CD4-positive, alpha-beta T cell treated with Interleukin-6 at 100 ng/mL for 8 hours (primary cell): ENCODE measurements around the gene SPR.
"Not testable (repeated sequence)": the region's sequence is repeated elsewhere in the genome, so short reads cannot be mapped to it uniquely, and the experiment has no call there.

Experiments used
- DNase-seq: peaks from one replicate; pipeline ENCODE4 v3.0.0-alpha.2; 2020; ENCODE audit warnings: mixed read lengths, low spot score

SPR gene

GRCh38 chr2:72889991-72890390, 2.8 kb downstream of the SPR start:
- DNase-seq, result no peak

GRCh38 chr2:72891091-72891818, 4.0 kb downstream of the SPR start:
- DNase-seq, result no peak

- DNase-seq, result peak; percentile 49
Measured at GRCh38 chr2:72892506-72893173, 5.4 kb downstream of the SPR start.

- no peak for DNase-seq
Measured at GRCh38 chr2:72893594-72894319, 6.5 kb downstream of the SPR start.

DNA sequence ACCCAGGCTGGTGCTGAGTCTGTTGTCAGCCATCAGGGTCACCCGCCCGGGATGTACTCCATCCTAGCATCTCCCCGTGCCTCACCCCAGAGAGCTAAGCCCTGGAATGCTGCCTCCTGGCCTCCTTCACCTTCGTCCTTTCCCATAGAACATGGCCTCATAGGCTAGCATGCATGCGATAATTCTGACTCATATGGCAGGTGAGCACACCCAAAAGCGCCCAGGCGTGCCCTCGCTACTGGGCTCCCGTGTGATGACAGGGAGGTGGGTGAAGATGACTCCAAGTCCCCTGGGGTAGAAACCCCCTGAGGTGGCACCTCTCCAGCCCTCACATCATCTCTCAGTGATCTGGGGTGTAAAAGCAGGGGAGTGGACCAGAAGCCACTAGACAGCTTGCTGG, 7.3 kb downstream of the SPR start:
- no peak for DNase-seq

GRCh38 chr2:72895154-72895553, 7.9 kb downstream of the SPR start:
- no peak for DNase-seq

GRCh38 chr2:72895759-72896281, 8.6 kb downstream of the SPR start:
- no peak for DNase-seq

GRCh38 chr2:72896446-72896845, 9.2 kb downstream of the SPR start:
- DNase-seq, result no peak

- DNase-seq, result no peak
Measured at GRCh38 chr2:72897785-72898584, 10.8 kb downstream of the SPR start.

DNA sequence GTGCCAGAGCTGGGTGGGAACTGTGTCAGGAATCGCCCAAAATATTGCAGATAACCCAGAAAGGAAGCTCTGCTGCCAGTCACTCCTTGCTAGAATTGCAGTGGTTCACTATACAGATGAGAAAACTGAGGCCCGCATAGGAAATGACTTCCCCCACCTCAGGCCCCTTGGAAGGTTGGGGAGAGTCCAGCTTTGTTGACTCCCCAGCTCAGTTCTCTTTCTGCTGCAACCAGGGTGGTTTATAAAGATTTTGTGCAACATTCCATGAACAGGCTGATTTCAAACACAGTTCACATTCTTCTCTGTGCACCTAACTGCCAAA, 11.3 kb downstream of the SPR start:
- DNase-seq, result no peak

DNA sequence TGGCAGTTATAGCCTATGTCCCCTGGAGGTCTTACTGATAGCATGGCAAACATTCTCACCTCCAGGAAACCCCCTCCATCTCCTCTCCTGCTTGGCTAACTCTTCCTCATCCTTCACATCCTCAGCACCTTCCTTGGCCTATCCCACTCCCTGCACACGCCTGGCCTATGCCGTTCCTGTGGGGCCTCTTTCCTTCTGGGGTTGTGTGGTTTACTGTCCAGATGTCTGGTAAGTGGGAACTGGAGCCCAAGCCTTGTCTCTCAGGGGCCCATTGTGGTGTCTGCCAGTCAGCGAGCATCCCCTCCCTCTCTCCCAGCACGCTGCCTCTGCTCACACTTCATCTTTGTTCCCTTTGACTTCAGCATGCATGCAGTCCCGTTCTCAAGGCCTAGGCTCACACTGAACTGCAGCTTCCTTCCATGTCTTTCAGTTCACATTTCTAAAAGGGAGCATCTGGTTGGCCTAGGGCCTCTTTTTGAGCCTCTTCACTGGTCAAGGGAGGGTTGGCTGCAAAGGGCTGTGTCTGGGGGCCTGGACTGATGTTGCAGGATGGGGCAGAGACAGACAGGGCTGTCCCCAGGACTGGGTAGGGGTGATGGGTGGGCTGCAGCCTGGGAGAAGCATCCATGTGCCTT, 13.1 kb downstream of the SPR start:
- no peak for DNase-seq

DNA sequence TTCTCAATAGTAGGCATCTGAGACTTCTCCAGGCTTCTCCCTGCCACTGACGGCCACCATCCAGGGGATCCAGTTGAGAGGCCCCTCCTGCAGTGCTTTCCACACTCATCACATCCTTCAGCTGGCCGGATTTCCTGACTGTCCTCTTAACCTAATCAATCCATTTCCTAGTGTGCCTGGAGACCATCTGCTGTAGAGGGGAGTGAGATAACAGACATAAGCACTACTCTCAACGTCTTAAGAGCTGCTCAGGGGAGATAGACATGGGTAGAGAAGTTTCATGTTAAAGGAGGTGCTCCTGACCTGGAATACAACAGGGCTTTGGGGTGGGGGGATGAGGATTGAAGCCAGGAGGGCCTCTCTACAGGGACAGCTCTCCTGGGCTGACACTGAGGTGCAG, 14.2 kb downstream of the SPR start:
- no peak for DNase-seq

- DNase-seq, result not testable (repeated sequence)
Measured at GRCh38 chr2:72907369-72907768, 20.2 kb downstream of the SPR start.

GRCh38 chr2:72908741-72909140, 21.5 kb downstream of the SPR start:
- no peak for DNase-seq

GRCh38 chr2:72911256-72911655, 24.0 kb downstream of the SPR start:
- no peak for DNase-seq

DNA sequence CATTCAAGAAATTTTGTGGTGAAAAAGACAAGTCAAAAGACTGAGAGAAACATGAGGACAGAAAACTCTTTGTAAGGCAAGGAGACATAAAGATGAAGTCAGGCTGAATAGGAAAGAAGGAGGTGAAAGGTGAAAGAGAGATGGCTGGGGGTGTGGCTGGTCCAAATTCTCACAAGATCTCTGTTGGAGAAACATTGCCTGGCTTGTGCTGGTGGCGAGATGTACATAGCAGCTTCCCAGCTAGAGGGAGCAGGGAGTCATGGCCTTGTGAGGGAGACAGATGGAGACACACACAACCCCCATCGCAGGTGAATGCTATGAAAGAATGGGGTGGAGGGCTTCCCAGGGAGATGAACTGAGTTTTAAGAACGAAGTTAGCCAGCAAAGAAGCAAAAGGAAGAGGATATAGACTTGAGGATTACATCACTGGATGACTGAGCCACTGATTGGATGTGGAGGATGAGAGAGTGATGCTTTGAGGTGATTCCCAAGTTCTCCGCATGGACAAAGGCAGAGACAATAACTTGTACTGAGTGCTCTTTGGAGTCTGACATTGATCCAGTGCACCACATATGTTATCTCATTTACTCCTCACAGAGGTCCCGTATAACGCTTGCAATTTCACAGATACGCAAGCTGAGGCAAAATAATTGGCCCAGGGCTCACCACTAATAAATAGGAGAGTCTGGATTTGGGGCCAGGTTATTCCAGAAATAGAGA, 26.4 kb downstream of the SPR start:
- DNase-seq, result no peak

DNA sequence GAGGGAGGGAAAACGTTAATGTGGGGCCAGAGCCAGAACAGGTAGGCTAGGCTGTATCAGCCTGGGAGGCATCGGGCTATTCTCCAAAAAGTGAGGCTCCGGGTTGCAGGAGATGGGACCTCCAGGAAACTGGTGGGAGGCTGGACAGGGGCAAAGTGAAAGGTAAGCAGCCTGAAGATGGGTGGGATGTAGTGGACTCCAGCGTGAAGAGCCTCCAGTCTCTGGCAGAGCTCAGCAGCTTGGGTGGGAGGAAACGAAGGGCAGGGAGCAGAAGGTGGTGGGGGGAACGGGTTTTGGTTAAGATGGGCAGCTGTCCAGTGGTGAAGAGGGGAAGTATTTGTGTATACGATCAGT, 27.0 kb downstream of the SPR start:
- DNase-seq, result no peak

- DNase-seq, result no peak
Measured at GRCh38 chr2:72914589-72915319, 27.5 kb downstream of the SPR start.

DNA sequence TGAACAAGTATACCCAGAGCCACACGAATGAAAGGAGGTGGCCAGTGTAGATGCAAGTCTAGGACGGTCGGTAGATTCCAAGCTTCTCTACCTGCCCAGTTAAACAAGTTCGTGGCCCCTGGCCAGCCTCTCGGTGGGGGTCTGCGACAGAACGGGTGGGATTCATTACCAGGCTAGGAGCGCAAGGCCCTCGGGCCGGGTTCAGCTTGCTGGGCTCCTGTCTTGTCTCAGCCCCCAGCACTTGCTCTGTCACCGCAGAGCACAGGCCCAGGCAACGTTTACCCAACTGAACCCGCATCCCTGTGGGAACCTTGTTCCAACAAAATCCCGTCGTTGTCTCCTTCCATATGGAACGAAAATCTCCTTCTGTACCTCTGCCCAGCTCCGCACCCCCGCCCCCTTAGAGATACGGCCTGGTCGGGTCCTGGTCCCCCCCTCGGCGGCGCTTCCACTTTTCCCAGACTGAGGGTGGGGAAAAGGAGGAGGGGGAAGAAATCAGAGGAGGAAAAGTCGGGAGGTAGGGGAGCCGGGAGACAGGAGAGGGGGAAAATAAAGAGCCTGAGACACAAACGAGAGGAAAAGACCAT, 28.2 kb downstream of the SPR start:
- no peak for DNase-seq
